NOMO-1 treated with DMSO at 0.1 percent for 48 hours (cell line): ENCODE measurements around the gene CABYR.

Experiments used
- DNase-seq: peaks from one replicate; lab custom pipeline; 2025; ENCODE audit not compliant: unreplicated experiment; lab: John Stamatoyannopoulos, UW

CABYR gene, protein sequence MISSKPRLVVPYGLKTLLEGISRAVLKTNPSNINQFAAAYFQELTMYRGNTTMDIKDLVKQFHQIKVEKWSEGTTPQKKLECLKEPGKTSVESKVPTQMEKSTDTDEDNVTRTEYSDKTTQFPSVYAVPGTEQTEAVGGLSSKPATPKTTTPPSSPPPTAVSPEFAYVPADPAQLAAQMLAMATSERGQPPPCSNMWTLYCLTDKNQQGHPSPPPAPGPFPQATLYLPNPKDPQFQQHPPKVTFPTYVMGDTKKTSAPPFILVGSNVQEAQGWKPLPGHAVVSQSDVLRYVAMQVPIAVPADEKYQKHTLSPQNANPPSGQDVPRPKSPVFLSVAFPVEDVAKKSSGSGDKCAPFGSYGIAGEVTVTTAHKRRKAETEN

DNA sequence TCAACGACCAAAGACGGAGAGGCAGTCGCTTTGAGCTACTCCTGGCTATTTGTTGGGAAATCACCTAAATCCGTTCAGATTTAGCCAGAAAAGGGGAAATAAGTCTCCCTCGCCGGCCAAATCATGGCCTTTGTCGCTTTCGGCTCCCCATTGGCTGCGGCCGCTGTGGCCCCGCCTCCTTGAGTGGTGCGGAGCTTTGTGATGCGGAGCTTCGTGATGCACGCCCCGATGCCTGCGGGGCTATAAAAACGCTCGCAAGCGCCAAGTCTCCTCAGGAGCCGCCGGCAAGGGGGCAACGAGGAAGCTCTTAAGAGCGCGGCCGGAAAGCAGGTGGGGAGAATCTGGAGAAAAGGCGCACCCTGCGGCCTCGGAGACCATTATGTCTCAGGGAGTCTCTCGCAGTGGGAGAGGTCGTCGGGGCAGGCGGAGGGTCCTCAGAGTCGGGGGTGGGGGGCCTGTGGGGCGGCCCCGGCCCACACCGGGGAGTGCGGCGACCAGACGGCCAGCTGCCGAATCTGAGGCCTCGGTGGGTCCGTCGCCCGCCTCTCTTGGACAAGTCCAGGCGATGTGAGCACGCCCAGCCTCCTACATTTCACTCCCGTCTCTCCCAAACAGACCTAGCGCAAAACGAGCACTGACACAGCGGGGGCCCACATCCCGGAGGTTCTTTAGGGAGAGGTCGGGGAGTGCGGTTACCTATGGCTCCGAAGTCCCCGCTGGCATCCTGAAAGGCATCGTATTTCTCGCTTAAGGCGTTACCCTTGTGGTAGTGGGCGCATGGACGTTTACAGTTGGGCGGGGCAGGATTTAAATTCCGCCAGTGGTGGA, at the start of gene CABYR:
TSS of gene CABYR (plus strand) at position 274 of the 828 bp plus-strand sequence. CDS start 4,053 bp downstream, outside the sequence.
- DNase-seq, result peak; percentile 90

GRCh38 chr18:24089076-24089475, 49.8 kb upstream of the CABYR start:
- DNase-seq, result no peak

- DNase-seq, result no peak
These were observed 49.1 kb upstream of the CABYR start for GRCh38 chr18:24089515-24090337.

GRCh38 chr18:24090876-24091275, 48.0 kb upstream of the CABYR start:
- no peak for DNase-seq

GRCh38 chr18:24094561-24094960, 44.3 kb upstream of the CABYR start:
- peak; percentile 44 for DNase-seq

GRCh38 chr18:24095976-24096375, 42.9 kb upstream of the CABYR start:
- DNase-seq, result no peak

DNA sequence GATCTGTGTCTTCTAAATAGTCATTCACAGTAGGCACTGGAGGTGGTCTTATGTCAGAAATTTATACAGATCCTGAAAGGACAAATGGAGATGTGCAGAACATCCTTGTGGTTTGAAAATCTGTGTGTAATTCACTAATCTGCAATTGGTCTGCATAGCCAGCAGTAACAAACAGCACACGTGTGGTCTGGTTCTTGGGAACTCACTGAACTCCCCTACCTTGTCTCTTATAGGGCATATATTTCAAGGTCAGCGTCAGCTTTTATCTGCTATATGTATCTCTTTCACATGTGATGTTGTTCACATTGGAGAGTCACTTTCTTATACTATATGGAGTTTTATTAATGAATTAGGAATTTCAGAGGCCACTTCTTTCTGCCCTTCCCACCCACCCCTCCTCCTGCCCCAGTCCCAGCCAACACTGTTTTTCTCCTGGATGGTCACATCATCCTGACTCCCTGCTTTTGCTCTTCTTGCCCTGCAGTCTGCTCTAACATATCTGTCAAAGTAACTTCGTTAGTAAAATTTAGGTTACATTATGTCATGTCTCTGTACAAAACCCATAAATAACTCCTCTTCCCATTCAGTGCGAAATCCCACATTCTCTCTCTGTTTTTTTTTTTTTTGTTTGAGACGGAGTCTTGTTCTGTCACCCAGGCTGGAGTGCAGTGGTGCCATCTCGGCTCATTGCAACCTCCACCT, 35.4 kb upstream of the CABYR start:
- DNase-seq, result no peak

DNA sequence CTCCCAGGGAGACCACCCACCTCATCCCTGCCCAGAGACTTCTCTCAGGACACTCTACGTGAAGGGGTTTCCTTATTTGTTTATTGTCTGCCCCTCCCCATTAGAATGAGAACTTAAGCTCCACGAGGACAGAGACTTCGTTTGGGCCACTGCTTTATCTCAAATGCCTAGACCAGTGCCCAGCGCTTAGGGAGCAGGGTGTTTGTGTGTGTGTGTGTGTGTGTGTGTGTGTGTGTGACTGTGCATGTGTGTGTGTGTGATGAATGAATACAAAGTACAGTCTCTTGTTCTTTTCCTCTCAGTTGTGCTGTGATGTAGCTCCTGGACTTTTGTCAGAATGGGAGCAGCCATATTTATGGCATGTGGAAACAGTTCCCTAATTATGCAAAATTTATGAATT, 34.4 kb upstream of the CABYR start:
- no peak for DNase-seq

DNA sequence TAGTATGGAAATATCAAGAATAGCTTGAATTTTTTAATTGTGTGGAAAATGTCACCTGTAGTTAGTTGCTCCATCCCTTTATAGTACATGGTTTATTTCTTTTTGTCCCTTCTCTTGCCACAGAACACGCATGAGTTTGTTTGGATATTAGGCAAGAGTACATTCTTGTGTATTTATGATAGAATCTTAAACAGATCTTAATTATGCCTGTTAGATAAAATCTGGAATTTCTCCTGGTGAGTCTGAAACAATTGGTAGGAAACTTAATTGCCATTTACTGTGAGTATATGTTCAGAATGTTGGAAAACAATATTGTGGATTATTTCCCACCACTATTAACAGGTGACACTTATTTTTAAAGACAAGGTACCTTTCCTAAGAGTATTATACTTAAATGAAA, 30.2 kb upstream of the CABYR start:
- DNase-seq, result no peak

GRCh38 chr18:24111936-24112335, 26.9 kb upstream of the CABYR start:
- DNase-seq, result no peak

- no peak for DNase-seq
These were observed 26.4 kb upstream of the CABYR start for GRCh38 chr18:24112464-24112863.

GRCh38 chr18:24112874-24113615, 25.8 kb upstream of the CABYR start:
- no peak for DNase-seq

DNA sequence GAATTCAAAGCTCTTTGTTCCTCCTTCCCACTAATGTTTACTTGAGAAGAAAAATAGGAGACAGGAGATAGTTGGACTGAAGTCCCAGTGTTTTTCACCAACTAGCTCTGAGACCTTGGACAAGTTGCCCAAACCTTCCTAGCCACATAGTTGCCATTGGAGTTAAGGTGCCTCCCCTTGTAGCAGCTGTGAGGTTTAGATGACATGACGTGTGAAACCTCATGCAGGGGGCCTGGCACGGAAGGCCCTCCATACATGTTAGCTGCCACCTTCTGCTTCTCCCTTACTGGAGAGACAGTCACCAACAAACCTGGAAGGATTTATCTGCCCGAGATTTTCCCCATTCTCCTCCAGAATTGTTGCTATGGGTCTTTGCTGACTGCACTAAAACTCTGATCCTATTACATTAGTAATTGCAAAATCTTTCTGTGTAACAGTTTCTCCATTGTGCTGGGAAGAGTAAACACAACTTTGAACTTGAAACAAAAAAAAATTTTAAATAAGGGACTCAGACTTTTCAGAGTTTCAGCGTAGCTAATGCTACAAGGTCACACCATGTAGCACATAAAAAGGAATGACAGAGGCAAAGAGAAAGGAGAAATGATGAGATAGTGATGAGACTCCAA, 23.8 kb upstream of the CABYR start:
- DNase-seq, result no peak

DNA sequence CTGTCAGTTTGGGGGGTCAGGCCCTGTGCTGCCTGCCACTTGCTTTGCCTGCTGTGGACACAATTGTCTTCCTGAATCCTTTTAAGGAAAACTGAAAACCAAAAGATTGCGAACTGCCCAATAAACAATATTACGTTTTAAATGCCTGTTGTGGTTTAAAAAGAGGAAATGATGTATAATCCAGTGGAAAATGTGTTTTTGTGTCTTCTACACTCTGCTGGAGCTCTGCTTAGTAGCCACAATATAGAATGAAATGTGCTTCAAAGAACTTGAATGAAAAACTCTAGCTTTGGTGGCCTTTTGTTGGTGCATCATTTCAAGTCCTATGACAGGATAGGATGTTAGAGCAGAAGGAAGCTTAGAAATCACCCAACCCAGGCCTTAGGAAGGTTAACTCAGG, 23.2 kb upstream of the CABYR start:
- peak; percentile 62 for DNase-seq

DNA sequence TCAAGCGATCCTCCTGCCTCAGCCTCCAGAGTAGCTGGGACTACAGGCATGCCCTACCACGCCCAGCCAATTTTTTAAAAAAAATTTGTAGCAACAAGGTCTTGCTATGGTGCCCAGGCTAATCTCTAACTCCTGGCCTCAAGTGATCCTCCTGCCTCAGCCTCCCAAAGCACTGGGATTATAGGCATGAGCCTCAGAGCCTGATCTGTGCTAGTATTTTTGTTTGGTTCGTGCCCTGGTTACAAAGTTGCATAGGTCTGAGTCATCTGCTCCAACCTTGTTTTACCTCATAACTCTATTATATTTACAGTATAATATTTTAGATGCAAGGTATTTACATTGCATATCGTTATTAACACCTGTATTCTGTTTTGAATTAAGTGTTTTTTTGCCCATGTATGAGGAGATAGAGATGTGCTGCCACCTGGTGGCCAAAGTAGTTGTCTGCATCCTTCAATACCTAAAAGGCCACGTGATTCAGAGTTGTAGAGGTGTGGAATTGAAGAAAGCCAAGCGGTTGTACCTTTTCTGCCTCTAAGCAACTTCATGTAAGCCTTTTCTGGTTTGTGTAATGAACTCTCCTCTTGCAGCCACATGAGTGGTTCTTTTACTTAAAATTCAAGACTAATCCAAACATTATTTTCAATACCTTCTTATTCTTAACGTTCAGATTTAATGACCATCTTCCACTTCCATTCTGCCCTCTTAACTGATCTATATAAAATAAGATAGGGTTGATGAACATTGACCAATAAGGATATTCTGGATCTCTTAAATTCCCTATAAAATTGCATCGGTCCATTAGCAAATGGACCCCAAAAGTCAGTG, 19.9 kb upstream of the CABYR start:
- peak; percentile 68 for DNase-seq

DNA sequence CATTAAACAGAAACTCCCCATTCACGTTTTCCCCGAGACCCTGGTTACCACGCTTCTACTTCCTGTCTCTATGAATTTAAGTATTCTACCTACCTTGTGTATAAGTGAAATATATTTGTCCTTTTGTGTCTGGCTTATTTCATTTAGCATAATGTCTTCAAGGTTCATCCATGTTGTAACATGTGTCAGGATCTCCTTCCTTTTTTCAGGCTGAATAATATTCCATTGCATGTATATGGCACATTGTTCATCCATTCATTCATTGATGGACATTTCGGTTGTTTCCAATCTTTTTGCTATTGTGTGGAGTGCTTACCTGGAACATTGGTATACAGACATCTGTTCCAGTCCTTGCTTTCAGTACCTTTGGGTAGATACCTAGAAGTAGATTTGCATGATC, 18.2 kb upstream of the CABYR start:
- DNase-seq, result no peak

- DNase-seq, result no peak
These were observed 17.2 kb upstream of the CABYR start for GRCh38 chr18:24121625-24122024.

- no peak for DNase-seq
These were observed 12.5 kb upstream of the CABYR start for GRCh38 chr18:24126155-24126961.
